HG03060 (cell line): Measurements from ENCODE around the gene NPW.

Source experiments
- ATAC-seq: cut with Tn5 transposase; IDR thresholded peaks from one replicate; pipeline ENCODE4 v1.9.1; 2021; ENCODE audit warnings: low read depth, moderate number of reproducible peaks; ENCODE audit not compliant: unreplicated experiment

Gene NPW

DNA sequence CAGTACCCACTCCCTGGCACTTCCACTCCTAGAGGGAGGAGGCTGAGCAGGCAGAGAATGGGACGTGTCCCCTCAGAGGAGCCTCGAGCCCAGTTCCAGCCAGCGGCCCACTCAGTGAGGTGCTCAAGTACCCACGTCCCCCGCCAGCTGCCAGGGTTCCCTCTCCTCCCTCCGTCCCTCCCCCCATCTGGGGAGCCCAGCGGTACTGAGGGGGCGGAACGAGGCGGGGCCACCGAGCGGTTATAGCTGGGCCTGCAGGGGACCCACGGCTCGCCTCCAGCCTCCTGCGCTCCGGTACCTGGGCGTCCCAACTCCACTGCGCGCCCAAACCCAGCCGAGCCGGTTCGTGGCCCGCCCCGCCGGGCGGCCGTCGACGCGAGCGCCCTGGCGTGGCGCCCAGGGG is at the start of gene NPW:
Gene NPW, plus strand, starts transcription at position 268 of the 403 bp plus-strand sequence.
- no peak for ATAC-seq

DNA sequence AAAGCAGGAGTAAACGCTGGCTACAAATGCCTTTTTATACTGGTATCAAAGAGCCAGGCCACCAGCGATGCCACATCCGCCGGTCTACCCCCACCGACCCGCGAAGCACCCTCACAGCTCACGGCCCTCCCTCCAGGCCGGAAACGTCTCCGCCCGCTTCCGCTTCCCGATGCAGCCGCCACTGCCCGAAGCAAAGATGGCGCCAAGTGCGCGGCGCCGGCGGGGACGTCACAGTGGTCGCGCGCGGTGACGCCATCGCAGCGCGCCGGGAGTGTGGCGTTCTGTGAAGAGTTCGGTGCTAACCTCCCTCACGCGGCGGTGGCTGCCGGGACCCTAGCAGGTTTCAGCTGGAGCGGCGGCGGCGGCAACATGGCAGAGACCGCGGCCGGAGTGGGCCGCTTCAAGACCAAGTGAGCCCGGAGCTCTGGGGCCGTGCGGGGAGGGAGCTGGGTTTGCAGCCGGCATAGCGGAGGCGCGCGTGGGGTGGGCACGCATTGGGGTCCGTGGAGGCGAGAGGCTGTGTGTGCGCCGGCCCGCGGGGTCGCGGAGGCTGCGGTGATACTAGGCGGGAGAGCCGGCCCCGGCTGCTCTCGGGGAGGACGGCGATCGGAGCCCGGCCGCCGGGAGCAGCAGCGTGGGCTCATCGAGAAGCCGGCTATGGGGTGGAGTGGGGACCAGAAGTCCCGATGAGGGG is 47.6 kb upstream of the NPW start, which contains the start of gene TBL3:
Gene TBL3, plus strand, starts transcription at position 258 of the 694 bp plus-strand sequence. Its CDS starts 112 bp downstream, at position 370.
- ATAC-seq: peak; percentile 60

DNA sequence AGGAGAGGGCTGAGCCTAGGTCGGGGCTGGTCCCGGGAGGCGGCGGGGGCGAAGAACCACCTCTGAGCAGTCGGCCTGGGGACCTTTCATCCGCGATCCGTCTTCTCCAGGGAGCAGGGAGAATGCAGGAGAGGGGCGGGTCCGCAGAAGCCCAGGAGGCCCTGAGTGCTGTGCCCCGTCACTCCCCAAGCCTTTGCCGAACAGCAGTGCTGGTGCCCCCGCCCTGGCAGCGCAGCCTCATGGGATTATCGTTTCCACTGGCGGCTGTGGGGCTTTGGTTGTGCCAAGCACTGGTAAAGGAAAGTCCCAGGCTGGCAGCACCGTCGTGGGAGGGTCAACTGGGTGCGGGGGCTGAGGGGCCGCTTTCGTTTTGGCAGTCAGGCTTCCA is 47.1 kb upstream of the NPW start:
- no peak for ATAC-seq

DNA sequence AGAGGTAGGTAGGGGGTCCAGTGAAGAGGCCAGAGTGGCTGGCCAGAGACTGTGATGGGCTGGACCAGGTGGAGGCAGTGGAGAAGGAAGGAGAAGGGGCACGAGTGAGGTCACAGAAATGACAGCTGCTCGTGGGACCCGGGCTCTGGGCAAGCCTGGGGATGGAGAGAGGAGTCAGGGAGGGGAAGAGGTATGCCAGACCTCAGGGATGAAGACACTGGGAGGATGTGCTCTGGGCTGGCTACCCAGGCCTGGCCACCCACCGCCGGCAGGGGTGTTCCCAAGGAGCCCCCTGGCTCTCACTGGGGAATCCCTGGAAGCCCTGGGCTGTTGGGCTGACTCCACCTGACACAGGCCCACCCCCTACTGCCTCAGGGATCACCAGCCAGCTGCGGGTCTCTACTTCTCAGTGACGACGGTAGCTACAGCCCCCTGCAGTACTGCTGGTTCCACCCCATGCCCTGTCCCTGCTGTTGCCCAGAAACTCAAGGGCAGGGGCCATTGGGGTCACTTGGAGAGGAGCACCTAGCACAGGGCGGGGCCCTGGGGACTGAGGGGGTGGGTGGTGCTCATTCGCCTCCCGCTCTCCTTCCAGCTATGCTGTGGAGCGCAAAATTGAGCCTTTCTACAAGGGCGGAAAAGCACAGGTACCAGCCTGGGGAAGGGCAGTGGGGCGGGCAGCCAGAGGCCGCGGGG is 46.0 kb upstream of the NPW start:
- ATAC-seq: no peak

DNA sequence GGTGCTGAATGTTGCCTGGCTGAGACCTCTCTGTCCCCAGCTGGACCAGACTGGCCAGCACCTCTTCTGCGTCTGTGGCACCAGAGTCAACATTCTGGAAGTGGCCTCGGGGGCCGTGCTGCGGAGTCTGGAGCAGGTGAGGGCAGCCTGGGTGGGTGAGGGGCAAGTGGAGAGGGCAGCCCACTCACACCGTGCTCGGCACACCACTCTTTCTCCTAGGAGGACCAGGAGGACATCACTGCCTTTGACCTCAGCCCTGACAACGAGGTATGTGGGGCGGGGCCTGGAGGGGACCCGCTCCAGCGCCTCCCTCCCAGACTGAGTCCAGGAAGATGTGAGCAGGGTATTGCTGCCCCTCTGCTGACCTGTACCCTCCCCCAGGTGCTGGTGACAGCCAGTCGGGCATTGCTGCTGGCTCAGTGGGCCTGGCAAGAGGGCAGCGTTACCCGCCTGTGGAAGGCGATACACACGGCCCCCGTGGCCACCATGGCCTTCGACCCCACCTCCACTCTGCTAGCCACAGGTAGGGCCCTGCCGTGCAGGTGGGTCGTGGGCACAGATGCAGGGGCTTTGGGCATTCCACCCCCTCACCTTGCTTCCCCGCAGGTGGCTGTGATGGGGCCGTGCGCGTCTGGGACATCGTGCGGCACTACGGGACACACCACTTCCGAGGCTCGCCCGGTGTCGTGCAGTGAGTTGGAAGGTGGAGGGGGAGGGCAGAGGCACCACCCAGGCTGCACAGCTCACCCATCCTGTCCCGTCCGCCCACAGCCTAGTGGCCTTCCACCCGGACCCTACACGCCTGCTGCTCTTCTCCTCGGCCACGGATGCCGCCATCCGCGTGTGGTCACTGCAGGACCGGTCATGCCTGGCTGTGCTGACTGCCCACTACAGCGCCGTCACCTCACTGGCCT is 45.2 kb upstream of the NPW start:
- no peak for ATAC-seq

DNA sequence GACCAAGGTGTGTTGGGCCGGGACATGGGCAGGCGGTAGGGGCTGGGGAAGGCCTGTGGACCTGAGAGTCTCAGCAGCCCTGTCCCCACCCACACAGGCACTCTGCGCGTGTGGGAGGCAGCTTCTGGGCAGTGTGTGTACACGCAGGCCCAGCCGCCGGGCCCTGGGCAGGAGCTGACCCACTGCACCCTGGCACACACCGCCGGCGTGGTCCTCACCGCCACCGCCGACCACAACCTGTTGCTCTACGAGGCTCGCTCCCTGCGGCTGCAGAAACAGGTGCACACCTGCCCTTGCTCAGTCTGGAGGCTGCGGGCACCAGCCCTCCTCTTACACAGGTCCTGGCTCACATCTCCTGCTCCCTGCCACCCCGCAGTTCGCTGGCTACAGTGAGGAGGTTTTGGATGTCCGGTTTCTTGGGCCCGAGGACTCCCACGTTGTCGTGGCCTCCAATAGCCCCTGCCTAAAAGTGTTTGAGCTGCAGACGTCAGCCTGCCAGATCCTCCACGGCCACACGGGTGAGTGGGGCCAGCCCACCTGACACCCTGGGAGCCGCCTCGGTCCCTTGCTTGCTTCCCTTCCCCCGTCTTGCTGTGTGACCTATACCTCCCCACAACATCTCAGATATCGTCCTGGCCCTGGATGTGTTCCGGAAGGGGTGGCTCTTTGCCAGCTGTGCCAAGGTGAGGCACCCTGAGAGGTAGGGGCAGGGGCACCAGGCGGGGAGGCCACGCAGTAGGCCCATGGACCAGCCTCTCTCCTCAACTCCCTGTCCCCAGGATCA is 44.0 kb upstream of the NPW start:
- no peak for ATAC-seq

DNA sequence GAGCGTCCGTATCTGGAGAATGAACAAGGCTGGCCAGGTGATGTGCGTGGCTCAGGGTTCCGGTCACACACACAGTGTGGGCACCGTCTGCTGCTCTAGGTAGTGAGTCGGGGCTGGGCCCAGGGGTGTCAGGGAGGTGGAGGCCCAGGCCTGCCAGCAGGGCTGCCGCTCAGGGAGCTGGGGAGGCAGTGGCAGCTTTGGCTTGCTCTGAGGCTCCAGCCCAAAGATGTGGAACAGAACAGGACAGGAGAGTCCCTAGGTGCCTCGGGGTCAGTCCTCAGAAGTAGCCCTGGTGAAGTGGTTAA is 43.4 kb upstream of the NPW start:
- no peak for ATAC-seq

DNA sequence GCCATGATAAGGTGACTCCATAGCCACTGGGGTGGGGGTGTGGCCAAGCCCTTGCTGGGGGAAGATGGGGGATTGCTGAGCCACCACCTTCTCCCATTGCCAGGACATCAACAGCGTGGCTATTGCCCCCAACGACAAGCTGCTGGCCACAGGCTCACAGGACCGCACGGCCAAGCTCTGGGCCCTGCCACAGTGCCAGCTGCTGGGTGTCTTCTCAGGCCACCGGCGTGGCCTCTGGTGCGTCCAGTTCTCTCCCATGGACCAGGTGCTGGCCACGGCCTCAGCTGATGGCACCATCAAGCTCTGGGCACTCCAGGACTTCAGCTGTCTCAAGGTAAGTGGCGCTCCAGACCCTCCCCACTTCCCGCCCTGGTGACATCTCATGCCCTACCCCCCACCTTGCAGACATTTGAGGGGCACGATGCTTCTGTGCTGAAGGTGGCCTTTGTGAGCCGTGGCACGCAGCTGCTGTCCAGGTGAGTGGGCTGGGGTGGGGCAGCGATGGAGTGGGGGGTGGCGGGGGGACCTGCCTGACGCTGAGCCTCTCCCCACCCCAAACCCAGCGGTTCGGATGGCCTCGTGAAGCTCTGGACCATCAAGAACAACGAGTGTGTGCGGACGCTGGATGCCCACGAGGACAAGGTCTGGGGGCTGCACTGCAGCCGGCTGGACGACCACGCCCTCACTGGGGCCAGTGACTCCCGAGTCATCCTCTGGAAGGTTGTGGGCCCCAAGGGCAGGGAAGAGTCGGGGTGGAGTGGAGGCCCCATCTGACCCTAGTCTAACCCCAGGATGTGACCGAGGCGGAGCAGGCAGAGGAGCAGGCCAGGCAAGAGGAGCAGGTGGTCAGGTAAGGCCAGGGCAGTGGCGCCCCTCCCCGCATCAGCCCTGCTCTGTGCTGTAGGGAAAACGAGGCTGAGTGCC is 42.4 kb upstream of the NPW start:
- no peak for ATAC-seq

DNA sequence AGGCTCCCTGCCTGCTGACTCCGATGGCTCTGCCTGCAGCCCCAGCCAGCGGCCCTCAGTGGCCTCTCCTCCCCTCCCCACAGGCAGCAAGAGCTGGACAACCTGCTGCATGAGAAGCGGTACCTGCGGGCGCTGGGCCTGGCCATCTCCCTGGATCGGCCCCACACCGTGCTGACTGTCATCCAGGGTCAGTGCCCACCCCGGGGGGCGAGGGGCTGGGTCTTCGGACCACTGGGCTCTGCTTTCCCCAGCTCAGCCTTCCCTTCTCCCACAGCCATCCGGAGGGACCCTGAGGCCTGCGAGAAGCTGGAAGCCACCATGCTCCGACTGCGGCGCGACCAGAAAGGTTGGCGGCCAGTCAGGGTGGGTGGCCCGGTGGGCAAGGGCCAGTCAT is 41.7 kb upstream of the NPW start:
- no peak for ATAC-seq

DNA sequence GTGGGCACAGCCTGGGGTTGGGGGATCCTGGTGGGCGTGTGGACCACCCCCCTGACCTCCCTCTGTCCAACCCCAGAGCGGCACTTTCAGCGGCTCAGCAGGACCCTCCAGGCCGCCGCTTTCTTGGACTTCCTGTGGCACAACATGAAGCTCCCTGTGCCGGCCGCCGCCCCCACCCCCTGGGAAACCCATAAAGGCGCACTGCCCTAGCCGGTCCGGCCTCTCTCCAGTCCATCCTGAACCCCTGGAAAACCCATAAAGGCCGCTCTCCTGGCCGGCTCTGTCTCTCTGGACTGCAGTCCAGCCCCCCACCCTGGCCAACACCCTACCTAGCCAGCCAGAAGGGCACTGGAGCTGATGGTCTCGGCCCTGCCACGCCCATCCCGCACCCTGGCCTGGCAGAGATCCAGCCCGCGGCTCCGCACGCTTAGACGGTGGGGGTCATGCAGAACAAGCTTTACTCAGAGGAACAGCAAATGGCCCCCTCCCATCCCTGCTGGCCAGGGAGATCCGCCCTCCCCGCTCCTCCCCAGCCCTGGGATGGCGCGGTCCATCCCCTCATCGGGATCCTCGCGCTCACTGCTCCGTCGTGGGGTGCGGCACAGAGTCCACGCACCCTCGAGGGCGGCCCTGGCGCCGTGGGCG is 41.0 kb upstream of the NPW start:
- no peak for ATAC-seq

DNA sequence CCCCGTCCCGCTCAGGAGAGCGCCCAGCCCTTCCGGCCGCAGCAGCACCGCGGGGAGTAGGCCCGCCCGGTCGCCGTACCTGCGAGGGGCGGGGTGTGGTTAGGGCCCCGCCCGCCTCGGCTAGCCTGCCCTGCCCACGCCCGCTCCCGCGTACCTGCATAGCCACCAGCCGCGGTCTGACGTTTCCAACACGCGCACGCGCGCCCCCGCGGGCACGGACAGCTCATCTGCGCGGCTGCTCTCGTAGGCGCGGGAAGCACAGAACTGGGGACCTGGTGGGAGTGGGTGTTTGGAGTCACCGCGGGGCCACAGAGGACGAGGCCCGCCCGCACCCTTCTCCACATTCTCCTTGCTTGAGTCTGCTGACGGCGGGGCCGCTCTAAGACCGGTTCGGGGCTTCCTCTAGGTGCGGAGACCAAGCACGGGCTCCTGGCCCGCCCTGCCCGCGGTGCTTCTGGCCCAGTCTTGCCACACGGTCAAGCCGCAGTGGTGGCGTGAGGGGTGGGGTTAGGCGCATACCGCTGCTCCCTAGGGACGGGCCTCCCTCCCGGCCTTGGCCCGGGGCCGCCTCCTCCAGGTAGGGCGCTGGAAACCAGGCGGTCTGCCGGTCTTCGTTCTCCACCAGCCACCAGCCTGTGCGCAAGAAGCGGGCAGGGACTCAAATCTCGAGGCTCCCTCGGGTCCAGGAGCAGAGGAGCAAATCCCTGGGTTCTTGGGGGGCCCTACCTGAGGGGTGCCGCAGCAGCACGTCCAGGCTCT is 40.1 kb upstream of the NPW start:
- ATAC-seq: no peak

DNA sequence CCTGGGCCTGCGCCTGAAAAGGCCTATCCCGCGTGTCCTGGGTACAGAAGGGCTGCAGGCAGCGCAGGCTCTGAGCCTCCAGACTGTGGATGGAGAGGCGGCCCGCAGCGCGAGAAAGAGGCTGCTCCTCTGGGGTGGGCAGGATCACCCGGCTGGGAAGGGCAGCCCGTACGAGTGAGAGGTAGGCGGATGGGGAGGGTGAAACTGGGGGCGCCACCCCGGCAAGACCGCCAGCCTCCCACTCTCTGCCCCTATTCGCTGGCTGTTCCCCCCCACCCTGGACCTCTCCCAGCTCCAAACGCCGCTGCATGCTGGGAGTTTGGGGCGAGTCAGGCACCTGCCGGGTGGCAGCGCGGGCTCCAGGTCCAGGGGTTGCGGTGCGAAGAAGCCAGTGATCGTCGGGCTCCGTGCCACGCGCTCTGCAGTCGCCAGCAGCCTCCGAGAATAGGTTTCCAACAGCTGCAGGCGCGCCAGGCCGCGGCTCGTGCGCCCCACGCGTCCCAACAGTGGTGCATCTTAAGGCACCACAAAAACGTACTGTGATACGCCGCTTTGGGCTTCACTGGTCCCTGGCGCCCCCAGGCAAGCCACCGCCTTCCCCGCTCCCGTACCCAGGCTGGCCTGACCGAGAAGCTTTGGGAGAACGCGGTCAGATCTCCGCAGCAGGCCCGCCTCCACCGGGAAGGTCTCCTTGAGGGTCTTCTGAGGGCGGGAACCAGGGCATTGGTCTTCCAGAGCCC is 39.4 kb upstream of the NPW start:
- no peak for ATAC-seq

DNA sequence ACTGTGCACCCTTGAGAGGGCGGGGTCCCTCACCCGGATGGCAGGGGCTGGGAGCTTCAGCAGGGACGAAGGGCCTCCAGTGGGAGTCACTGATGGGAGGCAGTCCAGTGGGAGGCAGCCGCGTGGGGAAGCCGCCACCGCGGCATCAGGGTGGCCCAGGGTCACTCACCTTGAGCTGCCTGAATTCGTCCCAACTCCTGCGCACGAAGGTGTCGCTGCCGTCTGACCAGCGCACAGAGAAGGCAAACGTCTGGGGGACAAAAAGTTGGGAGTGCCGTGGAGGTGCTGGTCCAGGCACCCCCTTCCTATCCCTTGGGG is 38.9 kb upstream of the NPW start:
- ATAC-seq: no peak

DNA sequence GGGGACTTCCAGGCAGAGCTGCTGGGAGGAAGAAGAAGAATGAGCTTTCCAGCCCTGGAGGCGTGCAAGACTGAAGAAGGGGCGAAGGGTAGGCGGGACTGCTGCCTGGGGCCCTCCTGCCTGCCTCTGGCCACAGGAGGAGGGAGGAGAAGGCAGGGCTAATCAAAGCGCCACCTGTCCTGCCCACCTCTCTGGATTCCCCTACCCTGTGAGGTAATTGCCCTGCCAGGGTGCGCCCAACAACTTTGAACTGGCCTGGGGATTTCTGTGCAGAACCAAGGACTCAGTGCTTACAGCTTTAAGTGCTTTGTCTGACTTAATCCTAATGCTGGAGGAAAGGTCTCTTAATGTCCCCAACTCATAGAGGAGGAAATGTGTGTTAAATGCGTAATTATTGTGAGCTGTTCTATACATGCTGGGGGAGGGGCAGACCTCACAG is 38.2 kb upstream of the NPW start, which contains the start of gene NOXO1:
Gene NOXO1, minus strand, starts transcription at position 72 of the 439 bp plus-strand sequence. CDS start 290 bp downstream, outside the sequence.
- ATAC-seq: no peak

DNA sequence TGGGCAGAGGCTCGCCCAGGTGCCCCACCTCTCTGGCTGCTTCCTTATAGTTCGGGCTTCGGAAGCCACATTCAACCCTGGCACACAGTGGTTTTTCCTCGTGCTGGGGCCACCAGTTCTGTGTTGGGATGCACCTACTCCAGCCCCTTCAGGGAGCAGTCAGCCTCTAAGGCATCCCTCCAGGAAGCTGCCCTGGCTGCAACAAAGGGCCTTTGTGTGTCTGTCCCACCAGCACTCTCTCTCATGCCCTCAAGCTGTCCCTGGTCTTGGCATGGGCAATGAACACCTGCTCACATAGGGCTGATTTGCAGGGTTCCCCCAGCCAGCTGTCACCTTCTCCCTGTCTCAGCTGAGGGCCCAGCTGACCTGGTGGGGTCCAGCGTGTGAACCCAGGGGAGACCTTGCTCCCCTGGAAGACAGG is 37.6 kb upstream of the NPW start:
- ATAC-seq: no peak

DNA sequence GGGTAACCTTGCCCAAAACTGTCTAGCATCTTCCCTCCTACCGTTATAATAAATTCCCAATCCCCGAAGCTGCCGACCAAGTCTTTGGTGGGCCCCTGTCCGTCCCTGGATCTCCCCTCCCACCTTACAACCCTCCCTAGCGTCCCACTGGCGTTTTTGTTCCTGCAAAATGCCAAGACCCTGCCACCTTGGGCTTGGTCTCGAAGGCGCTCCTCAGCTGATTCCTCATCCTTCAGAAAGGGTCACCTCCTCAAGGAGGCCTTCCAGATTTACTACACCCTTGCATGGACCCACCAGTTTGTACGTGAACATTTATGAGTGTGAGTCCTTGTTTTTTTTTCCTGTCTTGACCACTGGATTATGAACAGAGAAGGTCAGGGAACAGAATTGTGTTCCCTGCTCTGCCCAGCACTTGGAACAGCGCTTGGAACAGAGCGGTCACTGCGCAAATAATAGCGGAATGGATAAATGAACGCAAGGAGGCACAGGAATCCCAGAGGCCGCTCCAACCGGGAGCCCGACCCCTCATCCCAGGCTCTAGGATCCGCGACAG is 36.5 kb upstream of the NPW start:
- no peak for ATAC-seq
